Measurements from ENCODE around the gene PACRG.

- no peak for TF ChIP-seq CTCF (IDR thresholded peaks at IDR 0.05)
- no peak for TF ChIP-seq POLR2AphosphoS5 (IDR thresholded peaks at IDR 0.05)
Measured at GRCh38 chr6:162854734-162855191, 127.0 kb downstream of the PACRG start.
